22Rv1 (cell line): ENCODE measurements around the gene CFDP1.
A peak's percentile ranks its signal among the peaks of the same experiment; 100 is the strongest.

Experiments used
- H3K27ac ChIP-seq: fragments of 450-650 bp; 2 replicates; pipeline ENCODE4 v1.5.1; 2017
- ZFX ChIP-seq: fragments of 450-650 bp; IDR thresholded peaks from 2 replicates; pipeline ENCODE4 v1.6.1; 2017; ENCODE audit warnings: antibody characterized with exemption, borderline replicate concordance
- TF ChIP-seq, protein P1 (sequence below): fragments of 450-650 bp; IDR thresholded peaks from 2 replicates; pipeline ENCODE4 v1.5.1; 2017; ENCODE audit warnings: mild to moderate bottlenecking

The CFDP1 gene

DNA sequence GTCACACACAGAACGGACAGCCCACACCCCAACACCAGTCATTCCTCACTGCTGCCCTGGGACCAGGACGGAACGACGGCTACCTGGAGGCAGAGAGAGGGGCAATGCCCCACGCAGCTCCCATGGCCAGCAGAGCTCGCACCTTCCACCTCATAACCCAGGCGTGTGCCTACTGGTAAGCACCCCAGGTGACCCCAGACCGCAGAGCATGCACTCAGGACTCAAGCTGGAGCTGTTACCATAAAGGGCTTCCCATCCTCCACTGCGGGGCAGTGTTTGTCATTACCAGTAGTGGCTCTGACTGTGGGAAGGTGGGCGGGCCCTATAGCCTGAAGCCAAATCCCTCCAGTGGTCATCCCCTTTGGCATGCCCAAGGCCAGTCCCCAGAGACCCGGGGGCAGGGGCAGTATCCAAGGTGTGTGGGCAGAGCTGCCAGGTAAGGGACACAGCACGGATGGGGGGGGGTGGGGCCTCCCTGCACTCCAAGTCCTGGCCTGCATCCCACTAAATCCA is 177.2 kb downstream of the CFDP1 start:
- no peak overlapping the region for H3K27ac ChIP-seq
- TF ChIP-seq ZFX = no peak
- TF ChIP-seq, protein P1, sequence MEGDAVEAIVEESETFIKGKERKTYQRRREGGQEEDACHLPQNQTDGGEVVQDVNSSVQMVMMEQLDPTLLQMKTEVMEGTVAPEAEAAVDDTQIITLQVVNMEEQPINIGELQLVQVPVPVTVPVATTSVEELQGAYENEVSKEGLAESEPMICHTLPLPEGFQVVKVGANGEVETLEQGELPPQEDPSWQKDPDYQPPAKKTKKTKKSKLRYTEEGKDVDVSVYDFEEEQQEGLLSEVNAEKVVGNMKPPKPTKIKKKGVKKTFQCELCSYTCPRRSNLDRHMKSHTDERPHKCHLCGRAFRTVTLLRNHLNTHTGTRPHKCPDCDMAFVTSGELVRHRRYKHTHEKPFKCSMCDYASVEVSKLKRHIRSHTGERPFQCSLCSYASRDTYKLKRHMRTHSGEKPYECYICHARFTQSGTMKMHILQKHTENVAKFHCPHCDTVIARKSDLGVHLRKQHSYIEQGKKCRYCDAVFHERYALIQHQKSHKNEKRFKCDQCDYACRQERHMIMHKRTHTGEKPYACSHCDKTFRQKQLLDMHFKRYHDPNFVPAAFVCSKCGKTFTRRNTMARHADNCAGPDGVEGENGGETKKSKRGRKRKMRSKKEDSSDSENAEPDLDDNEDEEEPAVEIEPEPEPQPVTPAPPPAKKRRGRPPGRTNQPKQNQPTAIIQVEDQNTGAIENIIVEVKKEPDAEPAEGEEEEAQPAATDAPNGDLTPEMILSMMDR = no peak

DNA sequence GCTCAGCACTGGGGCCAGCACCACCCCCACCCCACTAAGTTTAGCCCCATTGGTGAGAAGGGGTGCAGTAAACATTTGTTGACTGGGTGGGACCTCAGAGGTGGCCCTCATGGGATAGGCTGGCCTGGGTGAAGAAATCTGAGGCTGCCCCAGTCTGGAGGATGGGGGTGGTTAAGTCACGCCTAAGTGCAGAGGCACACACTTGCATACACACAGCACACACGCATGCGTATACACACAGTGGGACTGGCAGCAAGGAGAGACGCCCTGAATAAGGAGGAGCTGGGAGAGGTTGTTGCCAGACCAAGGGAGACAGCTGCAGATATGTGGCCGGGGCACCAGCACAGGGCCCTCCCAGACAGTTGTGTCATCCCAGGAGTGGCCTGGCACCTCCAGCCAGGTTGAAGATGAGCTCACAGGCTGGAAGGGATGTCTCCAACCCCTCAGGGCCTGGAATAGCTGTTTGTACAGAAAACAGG is 178.9 kb downstream of the CFDP1 start:
- H3K27ac ChIP-seq = peak overlapping the region; percentile 75
- TF ChIP-seq ZFX = no peak
- TF ChIP-seq, protein P1 = no peak

DNA sequence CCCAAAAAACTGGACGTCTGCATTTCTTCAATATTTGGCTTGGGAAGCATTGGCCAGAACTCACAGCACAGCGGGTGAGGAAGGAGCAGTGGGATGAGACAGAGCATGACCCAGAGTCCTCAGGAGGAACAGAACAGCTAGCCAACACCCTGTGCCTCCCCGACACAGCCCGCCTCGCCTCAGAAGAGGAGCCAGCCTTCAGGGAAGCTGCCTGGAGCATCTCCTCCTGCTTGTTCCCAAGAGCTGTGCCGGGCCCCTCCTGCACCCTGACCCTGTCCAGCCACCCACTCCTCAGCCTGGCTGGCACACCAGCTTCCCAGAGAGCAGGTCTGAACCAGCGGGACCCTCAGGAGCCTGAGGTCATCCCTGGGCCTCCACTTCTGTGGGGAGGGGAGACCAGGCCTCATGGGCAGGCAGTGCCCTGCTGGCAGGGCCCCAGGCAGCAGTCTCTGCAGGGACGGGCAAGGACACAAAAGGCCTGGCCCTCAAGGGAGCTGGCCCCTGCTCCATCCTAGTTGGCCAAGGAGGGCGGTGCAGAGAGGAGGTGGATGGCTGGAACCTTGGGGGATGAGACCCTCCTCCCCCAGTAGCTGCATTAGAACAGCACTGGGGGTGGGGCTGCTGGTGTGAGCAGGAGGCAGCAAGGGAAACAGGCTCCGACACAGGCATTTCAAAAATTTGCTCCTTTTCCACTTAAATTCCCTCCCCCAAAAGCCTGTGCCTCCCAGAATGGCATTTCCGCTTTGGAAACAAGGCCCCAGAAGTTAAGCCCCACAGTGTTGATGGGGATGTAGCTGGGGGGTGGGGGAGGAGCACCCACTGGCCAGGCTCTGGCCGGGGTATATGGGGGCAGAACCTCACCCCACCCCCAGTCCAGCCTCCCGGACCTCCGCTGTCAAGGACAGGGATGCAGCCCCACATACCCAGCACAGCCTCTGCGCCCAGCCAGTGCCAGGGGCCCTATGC is 180.1 kb downstream of the CFDP1 start:
- TF ChIP-seq, protein P1 = no peak
- no peak for TF ChIP-seq ZFX
- H3K27ac ChIP-seq = peak overlapping the region; percentile 90

DNA sequence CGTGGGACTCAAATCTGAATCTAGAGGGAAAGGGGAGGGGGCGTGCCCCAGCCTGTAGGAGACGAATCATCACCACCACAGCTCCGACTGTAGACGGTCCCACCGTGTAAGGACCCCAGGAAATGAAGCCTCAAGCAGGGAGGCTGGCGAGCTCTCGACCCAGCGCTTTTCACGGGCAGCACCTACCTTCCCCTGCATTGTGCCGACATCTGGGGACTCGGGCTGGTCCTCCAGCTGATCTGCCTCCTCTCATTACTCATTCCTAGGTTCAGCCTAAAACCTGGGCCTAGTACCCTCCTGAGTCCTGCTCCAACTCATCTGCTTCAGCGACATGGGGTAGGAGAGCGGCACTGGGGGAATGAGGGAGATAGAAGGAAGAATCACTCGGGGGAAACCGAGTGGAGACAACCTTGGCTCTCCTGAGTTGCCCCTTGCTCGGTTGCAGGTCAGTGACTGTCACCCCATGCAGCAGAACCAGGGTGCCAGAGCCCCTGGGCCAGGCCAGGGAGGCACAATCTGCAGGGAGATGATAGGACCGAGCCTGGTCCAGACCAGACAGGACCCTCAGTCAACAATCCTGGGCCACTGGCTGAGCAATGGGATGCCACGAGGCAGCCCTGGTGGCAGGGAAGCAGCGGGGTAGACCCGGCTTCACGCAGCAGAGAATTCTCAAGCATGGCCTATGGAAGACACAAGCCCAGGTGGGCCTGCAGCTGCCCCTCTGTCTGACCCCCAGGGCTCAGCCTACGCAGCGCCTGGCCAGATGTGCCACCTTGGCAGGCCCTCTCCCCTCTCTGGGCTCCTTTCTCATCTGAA is 181.0 kb downstream of the CFDP1 start:
- H3K27ac ChIP-seq = peak overlapping the region; percentile 90
- TF ChIP-seq, protein P1 = no peak
- no peak for TF ChIP-seq ZFX

DNA sequence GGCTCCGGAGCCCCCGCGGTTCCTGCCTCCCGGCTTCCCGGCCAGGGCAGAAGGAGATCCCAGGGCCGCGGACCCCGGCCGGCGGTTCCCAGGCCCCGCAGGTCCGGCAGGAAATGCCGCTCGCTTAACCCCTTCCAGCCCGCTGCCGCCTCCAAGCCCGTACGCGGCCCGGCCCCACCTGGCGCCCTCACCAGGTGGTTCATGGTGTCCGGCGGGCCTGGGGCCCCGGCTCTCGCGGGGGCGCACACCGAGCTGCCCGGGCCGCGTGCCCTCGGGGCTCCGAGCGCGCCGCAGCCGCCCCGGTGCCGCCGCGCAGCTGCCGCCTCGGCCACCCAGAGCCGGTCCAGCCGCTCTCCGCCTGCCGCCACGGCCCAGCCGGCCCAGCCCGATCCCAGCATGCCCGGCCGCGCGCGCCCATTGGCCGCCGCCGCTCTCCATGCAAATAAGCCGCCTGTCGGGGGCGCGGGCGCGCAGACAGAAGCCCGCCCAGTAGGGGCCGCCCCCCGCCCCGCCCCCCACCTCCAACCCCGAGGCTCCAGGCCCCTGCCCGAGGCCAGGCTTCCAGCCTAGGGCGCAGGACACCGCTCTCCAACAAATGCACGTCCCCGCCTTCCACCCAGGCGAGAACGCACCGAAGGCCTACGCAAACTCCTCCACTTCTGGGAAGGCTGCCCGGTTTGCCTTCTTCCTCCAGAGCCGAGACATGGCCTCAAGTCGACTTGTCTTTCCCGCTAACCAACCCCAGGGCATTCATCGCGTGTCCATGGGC is 181.8 kb downstream of the CFDP1 start, which contains the start of gene BCAR1:
TSS of gene BCAR1 (minus strand) at position 345 of the 769 bp plus-strand sequence. CDS start at position 203, 142 bp downstream.
- peak within 1 kb of the TSS; percentile 90 for H3K27ac ChIP-seq
- TF ChIP-seq, protein P1 = 0 out of 2 replicates have a peak, but pooled peaks have one; percentile 13
- no peak for TF ChIP-seq ZFX

DNA sequence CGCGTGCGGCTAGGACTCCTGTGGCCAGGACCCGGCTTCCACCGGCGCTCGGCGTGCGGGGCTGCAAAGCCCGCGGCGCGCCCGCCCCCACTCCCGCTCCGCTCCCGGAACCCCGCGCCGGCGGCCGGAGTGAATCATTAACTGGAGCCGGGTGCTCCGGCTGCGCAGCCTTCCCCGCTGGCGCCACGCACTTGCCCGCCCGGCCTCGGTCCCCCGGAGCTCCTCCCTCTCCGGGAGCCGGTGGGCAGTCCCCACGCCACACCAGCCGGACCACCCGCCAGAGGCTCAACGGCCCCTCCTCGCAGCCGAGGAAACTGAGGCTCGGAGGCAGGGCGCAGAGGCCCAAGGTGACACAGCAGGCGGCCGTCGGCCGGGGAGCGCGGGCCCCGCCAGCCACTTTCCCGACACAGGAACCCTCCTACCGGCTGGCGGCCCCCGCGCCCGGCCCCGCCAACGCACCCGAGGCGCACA is 182.5 kb downstream of the CFDP1 start:
- peak overlapping the region; percentile 90 for H3K27ac ChIP-seq
- TF ChIP-seq, protein P1 = no peak
- TF ChIP-seq ZFX = no peak
